CD4-positive, CD25-positive, alpha-beta regulatory T cell (primary cell): ENCODE data around the gene HGF. TPM values are rescaled to one million over a fixed set of nuclear protein-coding genes. Genes with fewer than 3 reads are reported as not detected.

Experiments used
- ATAC-seq, 2 donors: fragments of 150-1000 bp; cut with Tn5 transposase; one replicate each; pipeline ENCODE4 v1.10.0; 2021; ENCODE audit warnings: low read depth in 2 of 2, moderate number of reproducible peaks in 2 of 2, moderate library complexity in 1 of 2
- DNase-seq, 3 donors: peaks; one replicate each; pipeline versions ENCODE4 v3.0.0 to v3.0.0-alpha.2; 2012 to 2022; ENCODE audit warnings: mixed read lengths in 1 of 3
- H3K27ac ChIP-seq: one replicate; pipeline ENCODE4 v1.7.0; 2013; ENCODE audit warnings: mild to moderate bottlenecking, low read length; ENCODE audit not compliant: insufficient read depth, poor library complexity, severe bottlenecking
- H3K27me3 ChIP-seq: one replicate; pipeline ENCODE4 v1.7.0; 2013; ENCODE audit warnings: low read length; ENCODE audit not compliant: control insufficient read depth, insufficient read depth
- H3K36me3 ChIP-seq: one replicate; pipeline ENCODE4 v1.7.0; 2013; ENCODE audit warnings: mild to moderate bottlenecking, low read length, moderate library complexity; ENCODE audit not compliant: control insufficient read depth, insufficient read depth
- H3K4me1 ChIP-seq: 2 replicates; pipeline ENCODE4 v1.7.0; 2013; ENCODE audit warnings: mild to moderate bottlenecking, low read length; ENCODE audit not compliant: insufficient read depth, control insufficient read depth, poor library complexity, severe bottlenecking
- H3K4me3 ChIP-seq: one replicate; pipeline ENCODE4 v1.7.0; 2013; ENCODE audit warnings: low read depth, mild to moderate bottlenecking, low read length, moderate library complexity
- H3K9me3 ChIP-seq, 2 experiments: 1 replicate in 1 of 2; 2 replicates in 1 of 2; pipeline ENCODE4 v1.7.0; 2013; ENCODE audit warnings: low read length in 2 of 2, mild to moderate bottlenecking in 1 of 2, moderate library complexity in 1 of 2; ENCODE audit not compliant: control insufficient read depth in 2 of 2
- H3K27ac Mint-ChIP-seq, 3 donors: one replicate each; pipeline ENCODE4 v1.8.0; 2020 to 2022; ENCODE audit warnings: mild to moderate bottlenecking in 3 of 3, mixed read lengths in 3 of 3, moderate library complexity in 2 of 3
- H3K27me3 Mint-ChIP-seq: one replicate; pipeline ENCODE4 v1.8.0; 2022; ENCODE audit warnings: mild to moderate bottlenecking, mixed read lengths
- H3K36me3 Mint-ChIP-seq: one replicate; pipeline ENCODE4 v1.8.0; 2020; ENCODE audit warnings: mixed read lengths
- H3K4me1 Mint-ChIP-seq, 4 donors: one replicate each; pipeline ENCODE4 v1.8.0; 2020 to 2022; ENCODE audit warnings: mixed read lengths in 4 of 4, mild to moderate bottlenecking in 1 of 4
- H3K4me3 Mint-ChIP-seq, 4 donors: one replicate each; pipeline ENCODE4 v1.8.0; 2020 to 2022; ENCODE audit warnings: mild to moderate bottlenecking in 4 of 4, mixed read lengths in 4 of 4, moderate library complexity in 3 of 4
- H3K9me3 Mint-ChIP-seq, 7 donors: one replicate each; pipeline ENCODE4 v1.8.0; 2020 to 2022; ENCODE audit warnings: mixed read lengths in 7 of 7, mild to moderate bottlenecking in 3 of 7, moderate library complexity in 2 of 7
- polyA plus RNA-seq, 4 donors: library from polyadenylated mRNA; unstranded; fragments of 300-500 nt; fragmentation: Illumina TruSeq; gene quantifications; one replicate each; pipeline ENCODE4 v1.2.3, GENCODE V29; 2021
- total RNA-seq: library from RNA; stranded (reverse); gene quantifications from one replicate; pipeline ENCODE4 v1.2.3, GENCODE V29; 2022

HGF gene
- total and polyA plus RNA-seq, 5 donors from 2014 or later: 0.57 TPM; not detected in 4

- peaks cover 0 to 24% (median 12%) of the 10 kb centered on the region in 7 donors for H3K9me3 Mint-ChIP-seq
- Histone ChIP-seq H3K4me1 (no peaks in the 10 kb centered on the region), H3K27ac (no peak overlapping the region), H3K9me3 (no peaks in the 10 kb centered on the region), H3K4me3 (no peak overlapping the region), H3K36me3 (no peaks in the 10 kb centered on the region), H3K27me3 (no peaks in the 10 kb centered on the region)
- ATAC-seq (no peak), DNase-seq (no peak)
- H3K27me3 Mint-ChIP-seq: no peaks in the 10 kb centered on the region
- H3K4me3 Mint-ChIP-seq: no peak overlapping the region
- H3K4me1 Mint-ChIP-seq: no peaks in the 10 kb centered on the region
- no peak overlapping the region for H3K27ac Mint-ChIP-seq
- H3K36me3 Mint-ChIP-seq: no peaks in the 10 kb centered on the region
Observed at GRCh38 chr7:81802251-81802650, 32.4 kb upstream of the HGF start.

GRCh38 chr7:81801532-81801931 lies 31.7 kb upstream of the HGF start:
- H3K36me3 ChIP-seq: no peaks in the 10 kb centered on the region
- Mint-ChIP-seq H3K4me1 (no peaks in the 10 kb centered on the region), H3K27me3 (no peaks in the 10 kb centered on the region), H3K9me3 (peaks cover 0 to 24% (median 12%) of the 10 kb centered on the region in 7 donors), H3K4me3 (no peak overlapping the region), H3K27ac (no peak overlapping the region), H3K36me3 (no peaks in the 10 kb centered on the region)
- no peak overlapping the region for H3K4me3 ChIP-seq
- no peaks in the 10 kb centered on the region for H3K27me3 ChIP-seq
- H3K4me1 ChIP-seq: no peaks in the 10 kb centered on the region
- no peak for ATAC-seq
- H3K9me3 ChIP-seq: no peaks in the 10 kb centered on the region
- H3K27ac ChIP-seq: no peak overlapping the region
- no peak for DNase-seq

- Mint-ChIP-seq H3K9me3 (peaks cover 0 to 21% (median 8%) of the 10 kb centered on the region in 7 donors), H3K4me3 (no peak overlapping the region), H3K27me3 (no peaks in the 10 kb centered on the region), H3K4me1 (no peaks in the 10 kb centered on the region), H3K27ac (no peak overlapping the region), H3K36me3 (no peaks in the 10 kb centered on the region)
- Histone ChIP-seq H3K9me3 (peaks cover 5 to 8% of the 10 kb centered on the region in 2 experiments), H3K4me1 (no peaks in the 10 kb centered on the region), H3K36me3 (no peaks in the 10 kb centered on the region), H3K27ac (no peak overlapping the region), H3K4me3 (no peak overlapping the region), H3K27me3 (no peaks in the 10 kb centered on the region)
- DNase-seq (no peak), ATAC-seq (no peak)
Observed at GRCh38 chr7:81791568-81792518, 22.0 kb upstream of the HGF start.

- H3K36me3 Mint-ChIP-seq: no peaks in the 10 kb centered on the region
- H3K4me3 ChIP-seq: no peak overlapping the region
- ATAC-seq (no peak), DNase-seq (no peak)
- no peaks in the 10 kb centered on the region for H3K4me1 ChIP-seq
- H3K9me3 Mint-ChIP-seq: peaks cover 0 to 24% (median 9%) of the 10 kb centered on the region in 7 donors
- no peaks in the 10 kb centered on the region for H3K4me1 Mint-ChIP-seq
- H3K27me3 ChIP-seq: no peaks in the 10 kb centered on the region
- H3K4me3 Mint-ChIP-seq: no peak overlapping the region
- H3K36me3 ChIP-seq: no peaks in the 10 kb centered on the region
- no peak overlapping the region for H3K27ac Mint-ChIP-seq
- no peaks in the 10 kb centered on the region for H3K27me3 Mint-ChIP-seq
- no peak overlapping the region for H3K27ac ChIP-seq
- H3K9me3 ChIP-seq: peaks cover 5 to 8% of the 10 kb centered on the region in 2 experiments
Observed at GRCh38 chr7:81790686-81791085, 20.8 kb upstream of the HGF start.

GRCh38 chr7:81790120-81790500 lies 20.3 kb upstream of the HGF start:
- Mint-ChIP-seq H3K27ac (no peak overlapping the region), H3K4me3 (no peak overlapping the region), H3K4me1 (no peaks in the 10 kb centered on the region), H3K36me3 (no peaks in the 10 kb centered on the region), H3K27me3 (no peaks in the 10 kb centered on the region), H3K9me3 (peaks cover 0 to 24% (median 9%) of the 10 kb centered on the region in 7 donors)
- ATAC-seq (no peak), DNase-seq (no peak)
- no peaks in the 10 kb centered on the region for H3K36me3 ChIP-seq
- H3K27ac ChIP-seq: no peak overlapping the region
- H3K4me1 ChIP-seq: no peaks in the 10 kb centered on the region
- H3K9me3 ChIP-seq: peaks cover 5 to 8% of the 10 kb centered on the region in 2 experiments
- H3K27me3 ChIP-seq: no peaks in the 10 kb centered on the region
- no peak overlapping the region for H3K4me3 ChIP-seq

GRCh38 chr7:81789406-81790119 lies 19.7 kb upstream of the HGF start:
- peaks cover 0 to 24% (median 9%) of the 10 kb centered on the region in 7 donors for H3K9me3 Mint-ChIP-seq
- Histone ChIP-seq H3K9me3 (peaks cover 5 to 8% of the 10 kb centered on the region in 2 experiments), H3K36me3 (no peaks in the 10 kb centered on the region), H3K27ac (no peak overlapping the region), H3K4me1 (no peaks in the 10 kb centered on the region), H3K27me3 (no peaks in the 10 kb centered on the region), H3K4me3 (no peak overlapping the region)
- no peak for ATAC-seq
- H3K4me3 Mint-ChIP-seq: no peak overlapping the region
- H3K27ac Mint-ChIP-seq: no peak overlapping the region
- DNase-seq: no peak
- H3K4me1 Mint-ChIP-seq: no peaks in the 10 kb centered on the region
- H3K36me3 Mint-ChIP-seq: no peaks in the 10 kb centered on the region
- H3K27me3 Mint-ChIP-seq: no peaks in the 10 kb centered on the region

GRCh38 chr7:81788246-81788645 lies 18.4 kb upstream of the HGF start:
- Mint-ChIP-seq H3K9me3 (peaks cover 0 to 24% (median 8%) of the 10 kb centered on the region in 7 donors), H3K27ac (no peak overlapping the region), H3K4me3 (no peak overlapping the region), H3K27me3 (no peaks in the 10 kb centered on the region), H3K36me3 (no peaks in the 10 kb centered on the region), H3K4me1 (no peaks in the 10 kb centered on the region)
- Histone ChIP-seq H3K9me3 (peaks cover 5 to 11% of the 10 kb centered on the region in 2 experiments), H3K4me1 (no peaks in the 10 kb centered on the region), H3K27me3 (no peaks in the 10 kb centered on the region), H3K4me3 (no peak overlapping the region), H3K27ac (no peak overlapping the region), H3K36me3 (no peaks in the 10 kb centered on the region)
- no peak for ATAC-seq
- no peak for DNase-seq
